ENCODE results near the gene MLX. TPM values are rescaled to one million over a fixed set of nuclear protein-coding genes. Genes with fewer than 3 reads are reported as not detected.

MLX gene
- 22.6 TPM for total RNA-seq (ENCODE audit: insufficient read depth, low replicate concordance)

GRCh38 chr17:42566883-42567573 is at the start of gene MLX:
MLX (plus strand) TSS chr17:42567100; CDS start chr17:42567125, 25 bp downstream.
- DNase-seq (ENCODE audit: low spot score), result peak; percentile 94

- peak; percentile 84 for DNase-seq (ENCODE audit: low spot score)
These were observed 49.4 kb upstream of the MLX start for GRCh38 chr17:42517516-42517915.

GRCh38 chr17:42518046-42518754 is 48.7 kb upstream of the MLX start:
- DNase-seq (ENCODE audit: low spot score), result peak; percentile 96

- peak; percentile 85 for DNase-seq (ENCODE audit: low spot score)
These were observed 48.0 kb upstream of the MLX start for GRCh38 chr17:42518755-42519545.

GRCh38 chr17:42519546-42520491 is 47.1 kb upstream of the MLX start:
- DNase-seq (ENCODE audit: low spot score), result peak; percentile 99

- no peak for DNase-seq (ENCODE audit: low spot score)
These were observed 46.4 kb upstream of the MLX start for GRCh38 chr17:42520540-42520951.

GRCh38 chr17:42521036-42521435 is 45.9 kb upstream of the MLX start:
- no peak for DNase-seq (ENCODE audit: low spot score)

GRCh38 chr17:42521666-42522262 is 45.1 kb upstream of the MLX start:
- peak; percentile 68 for DNase-seq (ENCODE audit: low spot score)

- no peak for DNase-seq (ENCODE audit: low spot score)
These were observed 44.6 kb upstream of the MLX start for GRCh38 chr17:42522263-42522790.

GRCh38 chr17:42522798-42523278 is 44.1 kb upstream of the MLX start:
- DNase-seq (ENCODE audit: low spot score), result no peak

- no peak for DNase-seq (ENCODE audit: low spot score)
These were observed 41.7 kb upstream of the MLX start for GRCh38 chr17:42525221-42525620.

GRCh38 chr17:42526031-42526444 is 40.9 kb upstream of the MLX start:
- no peak for DNase-seq (ENCODE audit: low spot score)

- DNase-seq (ENCODE audit: low spot score), result no peak
These were observed 39.0 kb upstream of the MLX start for GRCh38 chr17:42527932-42528331.

- no peak for DNase-seq (ENCODE audit: low spot score)
These were observed 37.8 kb upstream of the MLX start for GRCh38 chr17:42529061-42529460.

GRCh38 chr17:42530952-42531454 is 35.9 kb upstream of the MLX start:
- no peak for DNase-seq (ENCODE audit: low spot score)

- DNase-seq (ENCODE audit: low spot score), result peak; percentile 82
These were observed 35.2 kb upstream of the MLX start for GRCh38 chr17:42531455-42532354.

GRCh38 chr17:42535155-42536047 is 31.5 kb upstream of the MLX start:
- DNase-seq (ENCODE audit: low spot score), result no peak

GRCh38 chr17:42536048-42536371 is 30.9 kb upstream of the MLX start, which contains the start of gene NAGLU:
NAGLU (plus strand) TSS chr17:42536241; CDS start chr17:42536273, 32 bp downstream.
- peak; percentile 91 for DNase-seq (ENCODE audit: low spot score)
